Cardiac septum (tissue), 1 donor: ENCODE results near the gene C4B. TPM values are rescaled to one million over a fixed set of nuclear protein-coding genes. Genes with fewer than 3 reads are reported as not detected.

Experiments used
- DNase-seq: peaks from one replicate; pipeline ENCODE4 v3.0.0-alpha.2; 2020; ENCODE audit warnings: low spot score
- intact Hi-C: fragments of 100-400 bp; cut with DNase I; formaldehyde crosslinking; loops from one replicate; pipeline ENCODE4 v1.14.0; 2022
- total RNA-seq: library from RNA; stranded (reverse); fragmentation: NEBNext Ultra II Directional; extraction: Animal tissue kit (Norgen Biotek cat#: 25700); gene quantifications from one replicate; pipeline ENCODE4 v1.2.1, GENCODE V29; 2021
- donor health status: DM: no; HTN: no; CAD: no.

C4B gene
- total RNA-seq, 1 donor from 2014 or later: 92.4 TPM

- no peak for DNase-seq
- intact Hi-C loops: no loop called here
These were observed 58.5 kb downstream of the C4B start for GRCh38 chr6:32073101-32073500.

- DNase-seq: no peak
- intact Hi-C loops: no loop called here
These were observed 59.0 kb downstream of the C4B start for GRCh38 chr6:32073613-32074012.

- intact Hi-C loops: no loop called here
- no peak for DNase-seq
These were observed 60.5 kb downstream of the C4B start for GRCh38 chr6:32074996-32075532.

GRCh38 chr6:32075781-32076180, 61.2 kb downstream of the C4B start:
- intact Hi-C loops: no loop called here

GRCh38 chr6:32076321-32076809, 61.8 kb downstream of the C4B start:
- intact Hi-C loops: no loop called here
- DNase-seq: no peak

More at GRCh38 chr6:32075781-32076180, 61.2 kb downstream of the C4B start:
- no peak for DNase-seq

GRCh38 chr6:32079566-32080290, 65.1 kb downstream of the C4B start:
- intact Hi-C loops: no loop called here
- no peak for DNase-seq

- intact Hi-C loops: no loop called here
- DNase-seq: no peak
These were observed 66.8 kb downstream of the C4B start for GRCh38 chr6:32081168-32081990.

GRCh38 chr6:32082478-32082877, 67.9 kb downstream of the C4B start:
- intact Hi-C loops: no loop called here
- DNase-seq: no peak

GRCh38 chr6:32082935-32083334, 68.3 kb downstream of the C4B start:
- DNase-seq: no peak
- intact Hi-C loops: no loop called here

GRCh38 chr6:32083812-32084768, 69.5 kb downstream of the C4B start:
- intact Hi-C loops: no loop called here
- no peak for DNase-seq

GRCh38 chr6:32084780-32085179, 70.2 kb downstream of the C4B start:
- intact Hi-C loops: no loop called here

More at GRCh38 chr6:32084780-32085179, 70.2 kb downstream of the C4B start:
- no peak for DNase-seq

Other genes starting within 250 kb of the C4B start
- 21.5 TPM for gene VWA7, start 237.5 kb upstream of the C4B start, total RNA-seq
- 35.0 TPM for gene VARS1, start 219.0 kb upstream of the C4B start, total RNA-seq
- gene LSM2, start 207.8 kb upstream of the C4B start, total RNA-seq: 24.0 TPM
- 2.4 TPM for gene HSPA1L, start 199.5 kb upstream of the C4B start, total RNA-seq
- 296 TPM for gene HSPA1A, start 199.3 kb upstream of the C4B start, total RNA-seq
- gene HSPA1B, start 187.1 kb upstream of the C4B start, total RNA-seq: 221 TPM
- 19.4 TPM for gene NEU1, start 152.0 kb upstream of the C4B start, total RNA-seq
- gene SLC44A4, start 135.8 kb upstream of the C4B start, total RNA-seq: not detected
- 14.5 TPM for gene EHMT2, start 117.1 kb upstream of the C4B start, total RNA-seq
- gene ZBTB12, start 112.7 kb upstream of the C4B start, total RNA-seq: 5.2 TPM
- gene C2, start 87.1 kb upstream of the C4B start, total RNA-seq: 5.1 TPM
- 5.0 TPM for gene CFB, start 68.7 kb upstream of the C4B start, total RNA-seq
- gene NELFE, start 55.8 kb upstream of the C4B start, total RNA-seq: 46.7 TPM
- gene SKIC2, start 55.6 kb upstream of the C4B start, total RNA-seq: 33.2 TPM
- 14.0 TPM for gene DXO, start 42.7 kb upstream of the C4B start, total RNA-seq
- 131 TPM for gene C4A, start 32.7 kb upstream of the C4B start, total RNA-seq
- gene CYP21A2, start 23.6 kb downstream of the C4B start, total RNA-seq: 2.0 TPM
- gene TNXB, start 94.5 kb downstream of the C4B start, total RNA-seq: 59.9 TPM
- 40.8 TPM for gene ATF6B, start 113.5 kb downstream of the C4B start, total RNA-seq
- gene FKBPL, start 115.5 kb downstream of the C4B start, total RNA-seq: 1.9 TPM
- gene PRRT1, start 137.1 kb downstream of the C4B start, total RNA-seq: 0.83 TPM
- gene PPT2, start 139.3 kb downstream of the C4B start, total RNA-seq: 15.6 TPM
- 5.1 TPM for gene EGFL8, start 149.8 kb downstream of the C4B start, total RNA-seq
- gene AGPAT1, start 161.3 kb downstream of the C4B start, total RNA-seq: 47.2 TPM
- gene RNF5, start 163.6 kb downstream of the C4B start, total RNA-seq: 60.7 TPM
- gene AGER, start 169.5 kb downstream of the C4B start, total RNA-seq: 3.5 TPM
- 46.9 TPM for gene PBX2, start 175.4 kb downstream of the C4B start, total RNA-seq
- 6.9 TPM for gene GPSM3, start 177.8 kb downstream of the C4B start, total RNA-seq
- 31.2 TPM for gene NOTCH4, start 209.3 kb downstream of the C4B start, total RNA-seq